Mesodermal cell (in vitro differentiated cells): Measurements from ENCODE around the gene FNDC8.
"Not testable (repeated sequence)": the region's sequence is repeated elsewhere in the genome, so short reads cannot be mapped to it uniquely, and the experiment has no call there.

ENCODE experiments used
- H3K27ac ChIP-seq: 2 replicates; pipeline ENCODE4 v1.7.0; 2013; ENCODE audit warnings: mild to moderate bottlenecking, low read depth, low read length, moderate library complexity; ENCODE audit not compliant: severe bottlenecking
- H3K36me3 ChIP-seq: 2 replicates; pipeline ENCODE4 v1.7.1; 2013; ENCODE audit warnings: mild to moderate bottlenecking, low read length, moderate library complexity; ENCODE audit not compliant: control insufficient read depth, insufficient read depth
- H3K4me1 ChIP-seq: one replicate; pipeline ENCODE4 v1.7.1; 2013; ENCODE audit warnings: mild to moderate bottlenecking, low read length; ENCODE audit not compliant: insufficient read depth, control insufficient read depth, poor library complexity, severe bottlenecking
- H3K4me3 ChIP-seq: 2 replicates; pipeline ENCODE4 v1.7.0; 2013; ENCODE audit warnings: low read length, control low read depth, mild to moderate bottlenecking; ENCODE audit not compliant: insufficient read depth, poor library complexity, severe bottlenecking; ENCODE audit errors: extremely low read depth
- H3K9me3 ChIP-seq: 2 replicates; pipeline ENCODE4 v1.7.1; 2013; ENCODE audit warnings: mild to moderate bottlenecking, low read length, moderate library complexity; ENCODE audit not compliant: control insufficient read depth
- WGBS, 2 experiments: methylation state at CpG; one replicate each; pipeline ENCODE4 v1.1.5; 2013; ENCODE audit warnings: missing lambda C conversion rate in 2 of 2; ENCODE audit not compliant: insufficient coverage in 2 of 2; 5-methylcytosine and 5-hydroxymethylcytosine counted together

Gene FNDC8

DNA sequence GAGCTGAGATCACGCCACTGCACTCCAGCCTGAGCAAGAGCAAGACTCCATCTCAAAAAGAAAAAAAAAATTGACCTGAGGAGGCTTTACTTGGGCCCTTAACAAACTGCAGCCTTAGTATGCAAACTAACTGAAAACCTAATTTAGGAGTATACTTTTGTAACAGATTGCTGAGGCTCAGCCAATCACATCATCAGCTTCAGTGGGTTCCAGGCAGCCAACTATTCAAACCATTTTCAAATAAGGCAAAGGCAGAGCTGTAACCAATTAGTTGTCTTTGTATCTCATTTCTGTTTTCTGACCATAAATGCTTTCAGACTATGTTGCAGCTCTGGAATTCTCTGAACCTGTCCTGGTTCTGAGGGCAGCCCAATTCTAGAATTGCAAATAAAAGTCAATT lies 25.7 kb upstream of the FNDC8 start:
- 83% methylated on average over 1 of the region's 1 CpG; no CpG with 5 or more reads in 1 of the 2 experiments for WGBS, 2 experiments
- Histone ChIP-seq H3K36me3 (peaks cover 13% of the 10 kb centered on the region), H3K4me1 (peaks cover 2% of the 10 kb centered on the region), H3K4me3 (no peak overlapping the region), H3K27ac (no peak overlapping the region), H3K9me3 (no peaks in the 10 kb centered on the region)

DNA sequence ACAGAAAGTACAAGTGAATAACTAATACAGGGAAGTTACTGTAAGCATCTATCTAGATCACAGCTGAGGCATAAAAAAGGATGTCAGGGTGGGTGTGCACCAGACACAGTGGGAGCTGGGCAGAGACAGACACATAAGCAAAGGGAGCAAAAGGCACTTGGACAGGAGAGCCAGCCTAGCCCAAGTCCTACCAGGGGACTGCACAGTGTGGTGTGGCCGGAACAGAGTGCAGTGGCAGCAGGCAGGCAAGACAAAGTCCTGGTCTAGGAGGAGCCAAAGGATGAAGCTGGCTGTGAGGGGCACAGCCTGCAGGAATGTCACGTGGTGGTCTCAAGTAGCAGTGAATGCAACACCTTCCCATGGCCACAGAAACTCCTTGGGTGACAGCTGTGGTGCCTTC lies 23.6 kb upstream of the FNDC8 start:
- WGBS, 2 experiments: 67 to 95% methylated on average over 2 of the region's 2 CpGs
- Histone ChIP-seq H3K4me3 (no peak overlapping the region), H3K36me3 (peaks cover 23% of the 10 kb centered on the region)

GRCh38 chr17:35099908-35100307 lies 21.5 kb upstream of the FNDC8 start:
- Histone ChIP-seq H3K4me1 (peaks cover 2% of the 10 kb centered on the region), H3K36me3 (peaks cover 29% of the 10 kb centered on the region), H3K9me3 (no peaks in the 10 kb centered on the region), H3K27ac (no peak overlapping the region), H3K4me3 (no peak overlapping the region)
- 80% methylated on average over 1 of the region's 3 CpGs; no CpG with 5 or more reads in 1 of the 2 experiments for WGBS, 2 experiments

More for the DNA sequence above, 23.6 kb upstream of the FNDC8 start:
- H3K27ac ChIP-seq: no peak overlapping the region
- H3K4me1 ChIP-seq: peaks cover 2% of the 10 kb centered on the region
- no peaks in the 10 kb centered on the region for H3K9me3 ChIP-seq

DNA sequence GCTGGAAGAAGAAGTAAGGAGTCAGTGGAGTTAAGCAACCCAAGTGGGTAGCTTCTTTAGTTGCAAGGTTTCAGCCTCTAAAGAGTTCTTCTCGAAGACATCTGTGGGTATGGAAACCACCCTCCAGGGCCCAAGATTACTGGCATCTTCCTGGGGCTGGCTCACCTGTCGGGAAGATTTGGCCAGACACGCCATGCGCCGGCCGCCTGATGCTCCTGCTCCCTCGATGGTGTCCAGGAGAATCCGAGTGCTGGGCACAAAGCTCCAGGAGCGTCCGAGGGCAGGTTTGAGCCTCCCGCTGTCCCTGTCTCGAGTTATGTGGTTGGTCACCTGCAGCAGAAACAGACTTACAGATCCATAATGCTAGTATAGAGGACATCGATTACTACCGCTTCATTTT lies 20.4 kb upstream of the FNDC8 start:
- H3K9me3 ChIP-seq: no peaks in the 10 kb centered on the region
- H3K4me3 ChIP-seq: no peak overlapping the region
- H3K4me1 ChIP-seq: no peaks in the 10 kb centered on the region
- peaks cover 40% of the 10 kb centered on the region for H3K36me3 ChIP-seq
- whole genome bisulfite sequencing, 2 experiments: 92 to 95% methylated on average over 13 to 14 of the region's 14 CpGs
- no peak overlapping the region for H3K27ac ChIP-seq

GRCh38 chr17:35101725-35102124 lies 19.7 kb upstream of the FNDC8 start:
- no CpG with 5 or more reads among the region's 2 CpGs for WGBS, 2 experiments
- Histone ChIP-seq H3K4me1 (no peaks in the 10 kb centered on the region), H3K27ac (no peak overlapping the region), H3K9me3 (no peaks in the 10 kb centered on the region), H3K36me3 (peaks cover 47% of the 10 kb centered on the region), H3K4me3 (no peak overlapping the region)

DNA sequence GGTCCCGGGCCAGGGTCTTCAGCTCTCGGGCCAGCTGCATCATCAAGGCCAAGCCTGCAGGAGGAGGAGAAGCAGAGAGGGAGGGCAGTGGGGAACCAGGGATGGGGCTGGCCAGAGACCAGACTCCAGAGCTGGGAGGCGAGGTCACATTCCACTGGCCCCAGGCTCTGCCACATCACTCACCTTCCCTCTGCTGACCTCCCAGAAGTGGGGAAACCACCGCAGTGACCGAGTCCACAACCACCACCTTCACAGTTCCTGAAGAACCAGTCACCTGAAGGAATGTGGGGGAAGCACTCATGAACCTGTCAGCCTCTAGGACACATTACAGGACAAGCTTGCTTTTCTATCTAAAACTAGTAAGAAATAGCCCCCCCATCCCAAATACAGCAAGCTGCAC lies 18.1 kb upstream of the FNDC8 start:
- 100% methylated on average over 1 to 4 of the region's 5 CpGs for WGBS, 2 experiments
- no peaks in the 10 kb centered on the region for H3K9me3 ChIP-seq
- H3K4me1 ChIP-seq: no peaks in the 10 kb centered on the region
- peaks cover 48% of the 10 kb centered on the region for H3K36me3 ChIP-seq
- H3K27ac ChIP-seq: no peak overlapping the region
- no peak overlapping the region for H3K4me3 ChIP-seq

- Histone ChIP-seq H3K9me3 (no peaks in the 10 kb centered on the region), H3K36me3 (peaks cover 42% of the 10 kb centered on the region), H3K27ac (no peak overlapping the region), H3K4me1 (no peaks in the 10 kb centered on the region), H3K4me3 (no peak overlapping the region)
- 95 to 100% methylated on average over 2 to 3 of the region's 5 CpGs for WGBS, 2 experiments
Measured at GRCh38 chr17:35104844-35105450, 16.5 kb upstream of the FNDC8 start.

- not testable (repeated sequence) for H3K27ac ChIP-seq, H3K4me1 ChIP-seq, H3K4me3 ChIP-seq, H3K9me3 ChIP-seq
- WGBS, 2 experiments: 96 to 99% methylated on average over 15 to 16 of the region's 17 CpGs
- H3K36me3 ChIP-seq: peaks cover 16% of the 10 kb centered on the region
Measured at GRCh38 chr17:35110791-35111190, 10.6 kb upstream of the FNDC8 start.

- H3K4me1 ChIP-seq: peaks cover 6% of the 10 kb centered on the region
- H3K36me3 ChIP-seq: peaks cover 9% of the 10 kb centered on the region
- no peak overlapping the region for H3K4me3 ChIP-seq
- no peak overlapping the region for H3K27ac ChIP-seq
- 88 to 89% methylated on average over 12 of the region's 12 CpGs for WGBS, 2 experiments
- no peaks in the 10 kb centered on the region for H3K9me3 ChIP-seq
Measured at GRCh38 chr17:35116845-35117244, 4.6 kb upstream of the FNDC8 start.

DNA sequence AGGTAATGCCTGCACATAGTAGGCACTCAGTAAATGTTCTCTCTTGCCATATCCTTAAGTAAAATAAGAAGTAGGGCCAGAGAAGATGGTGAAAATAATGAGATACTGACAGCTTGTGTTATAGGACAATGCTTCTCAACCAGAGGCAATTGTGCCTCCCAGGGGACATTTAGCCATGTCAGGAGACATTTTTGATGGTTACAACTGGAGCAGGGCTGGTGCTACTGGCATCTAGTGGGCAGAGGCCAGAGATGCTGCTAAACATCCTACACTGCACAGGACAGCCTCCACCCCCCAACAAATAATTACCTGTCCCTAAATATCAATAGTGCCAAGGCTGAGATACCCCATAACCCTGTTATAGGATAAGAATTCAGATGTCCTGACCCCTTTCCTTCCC lies 3.4 kb upstream of the FNDC8 start:
- Histone ChIP-seq H3K27ac (no peak overlapping the region), H3K36me3 (peaks cover 9% of the 10 kb centered on the region), H3K4me1 (peaks cover 6% of the 10 kb centered on the region), H3K4me3 (no peak overlapping the region), H3K9me3 (no peaks in the 10 kb centered on the region)

DNA sequence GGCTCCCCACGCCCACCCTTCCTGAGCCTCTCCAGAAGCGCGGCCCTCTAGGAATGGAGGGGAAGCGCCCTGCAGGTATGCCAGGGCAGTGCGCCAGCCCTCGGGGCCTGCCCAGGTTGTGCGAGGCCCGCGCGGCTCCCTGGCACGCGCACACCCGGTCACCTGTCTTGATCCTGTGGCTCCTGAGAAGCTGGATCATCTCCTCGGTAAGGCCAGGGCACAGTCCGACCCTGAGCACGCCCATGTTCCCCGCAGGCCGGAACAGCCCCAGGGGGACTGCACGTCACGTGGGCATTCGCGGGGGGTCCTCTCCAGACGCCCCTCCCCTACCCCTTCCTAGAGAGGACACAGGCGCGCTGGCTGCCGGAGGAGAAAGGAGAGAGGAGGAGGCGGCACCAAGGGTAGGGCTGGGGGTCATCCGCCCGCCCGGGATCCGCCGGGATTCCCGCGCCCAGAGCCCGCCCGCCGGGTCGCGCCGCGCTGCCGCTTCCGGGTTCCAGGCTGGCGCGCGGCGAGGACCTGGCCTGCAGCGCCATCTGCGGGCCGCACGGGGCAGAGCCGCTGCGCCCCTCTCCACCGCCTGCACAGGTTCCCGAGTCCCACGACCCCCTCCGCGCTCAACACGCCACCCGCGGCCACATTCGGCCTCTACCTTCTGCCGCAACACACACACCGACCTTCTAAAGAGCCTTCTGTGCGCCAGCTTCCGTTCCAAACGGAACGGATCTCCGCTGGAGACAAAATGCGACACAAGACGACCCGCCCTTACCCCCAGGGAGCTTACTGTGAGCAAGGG lies 1.8 kb upstream of the FNDC8 start, which contains the start of gene RAD51D:
Gene RAD51D (minus strand): TSS at position 491 of the 796 bp plus-strand sequence. CDS start 247 bp downstream, at position 244.
- H3K27ac ChIP-seq: no peak within 1 kb of the TSS

More for the DNA sequence above, 1.8 kb upstream of the FNDC8 start, which contains the start of gene RAD51D:
- Histone ChIP-seq H3K36me3 (peaks cover 3% of the 10 kb centered on the region), H3K4me1 (peaks cover 6% of the 10 kb centered on the region), H3K4me3 (peak within 1 kb of the TSS; percentile 68), H3K9me3 (no peaks in the 10 kb centered on the region)
- WGBS, 2 experiments: 1 to 2% methylated on average over 40 to 62 of the region's 72 CpGs
